ENCODE measurements around the gene YPEL3. TPM values are rescaled to one million over a fixed set of nuclear protein-coding genes. Genes with fewer than 3 reads are reported as not detected.

Gene YPEL3
- total RNA-seq, 1 experiment from 2014 or later: 8.8 TPM

- H3K4me1 Mint-ChIP-seq (ENCODE audit: insufficient read depth, unreplicated experiment): peaks cover 28% of the 10 kb centered on the region
Observed at GRCh38 chr16:30054451-30054850, 41.6 kb downstream of the YPEL3 start.

GRCh38 chr16:30053376-30054015 is 42.5 kb downstream of the YPEL3 start:
- DNase-seq (ENCODE audit: unreplicated experiment): peak; percentile 24
- Mint-ChIP-seq H3K27ac (ENCODE audit: low read depth, unreplicated experiment) (peak overlapping the region; percentile 50), H3K4me3 (ENCODE audit: unreplicated experiment) (peak overlapping the region; percentile 77), H3K27me3 (ENCODE audit: insufficient read depth, unreplicated experiment) (no peaks in the 10 kb centered on the region), H3K9me3 (ENCODE audit: unreplicated experiment) (no peaks in the 10 kb centered on the region), H3K4me1 (ENCODE audit: insufficient read depth, unreplicated experiment) (peaks cover 28% of the 10 kb centered on the region), H3K36me3 (ENCODE audit: insufficient read depth, unreplicated experiment) (no peaks in the 10 kb centered on the region)
- BruUV-seq (replicated peaks): no TSS peak
- ChIA-PET CTCF (interaction anchor here (0.6 to 1.2 kb wide), 8 partner anchors 12 to 394 kb away, joined by 3 to 7 read pairs (median 3); no protein-coding TSS in a partner anchor), POLR2A (interaction anchor here (0.7 to 6.5 kb wide), 5 partner anchors 11 to 130 kb away, joined by 3 to 173 read pairs (median 4); partner anchors contain the start of genes ALDOA and CORO1A)
- TF ChIP-seq, protein P1, sequence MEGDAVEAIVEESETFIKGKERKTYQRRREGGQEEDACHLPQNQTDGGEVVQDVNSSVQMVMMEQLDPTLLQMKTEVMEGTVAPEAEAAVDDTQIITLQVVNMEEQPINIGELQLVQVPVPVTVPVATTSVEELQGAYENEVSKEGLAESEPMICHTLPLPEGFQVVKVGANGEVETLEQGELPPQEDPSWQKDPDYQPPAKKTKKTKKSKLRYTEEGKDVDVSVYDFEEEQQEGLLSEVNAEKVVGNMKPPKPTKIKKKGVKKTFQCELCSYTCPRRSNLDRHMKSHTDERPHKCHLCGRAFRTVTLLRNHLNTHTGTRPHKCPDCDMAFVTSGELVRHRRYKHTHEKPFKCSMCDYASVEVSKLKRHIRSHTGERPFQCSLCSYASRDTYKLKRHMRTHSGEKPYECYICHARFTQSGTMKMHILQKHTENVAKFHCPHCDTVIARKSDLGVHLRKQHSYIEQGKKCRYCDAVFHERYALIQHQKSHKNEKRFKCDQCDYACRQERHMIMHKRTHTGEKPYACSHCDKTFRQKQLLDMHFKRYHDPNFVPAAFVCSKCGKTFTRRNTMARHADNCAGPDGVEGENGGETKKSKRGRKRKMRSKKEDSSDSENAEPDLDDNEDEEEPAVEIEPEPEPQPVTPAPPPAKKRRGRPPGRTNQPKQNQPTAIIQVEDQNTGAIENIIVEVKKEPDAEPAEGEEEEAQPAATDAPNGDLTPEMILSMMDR (IDR thresholded peaks at IDR 0.05; ENCODE audit: unreplicated experiment): no peak
- intact Hi-C loops (cut with micrococcal nuclease): loop anchor here (1.0 kb wide), 1 partner anchor 12 kb away; the partner anchor contains the start of gene ALDOA

More at GRCh38 chr16:30054451-30054850, 41.6 kb downstream of the YPEL3 start:
- TF ChIP-seq, protein P1 (IDR thresholded peaks at IDR 0.05; ENCODE audit: unreplicated experiment): no peak
- Mint-ChIP-seq H3K36me3 (ENCODE audit: insufficient read depth, unreplicated experiment) (no peaks in the 10 kb centered on the region), H3K9me3 (ENCODE audit: unreplicated experiment) (no peaks in the 10 kb centered on the region), H3K4me3 (ENCODE audit: unreplicated experiment) (peak overlapping the region; percentile 13), H3K27ac (ENCODE audit: low read depth, unreplicated experiment) (no peak overlapping the region), H3K27me3 (ENCODE audit: insufficient read depth, unreplicated experiment) (no peaks in the 10 kb centered on the region)
- no TSS peak for BruUV-seq (replicated peaks)
- ChIA-PET POLR2A (interaction anchor here (0.5 to 6.5 kb wide), 5 partner anchors 11 to 317 kb away, joined by 3 to 173 read pairs (median 3); partner anchors contain the start of genes ALDOA and TMEM219), CTCF (interaction anchor here (0.7 to 1.3 kb wide), 5 partner anchors 9 to 395 kb away, joined by 3 to 7 read pairs (median 3); no protein-coding TSS in a partner anchor)
- intact Hi-C loops (cut with micrococcal nuclease): no loop called here
- DNase-seq (ENCODE audit: unreplicated experiment): no peak

DNA sequence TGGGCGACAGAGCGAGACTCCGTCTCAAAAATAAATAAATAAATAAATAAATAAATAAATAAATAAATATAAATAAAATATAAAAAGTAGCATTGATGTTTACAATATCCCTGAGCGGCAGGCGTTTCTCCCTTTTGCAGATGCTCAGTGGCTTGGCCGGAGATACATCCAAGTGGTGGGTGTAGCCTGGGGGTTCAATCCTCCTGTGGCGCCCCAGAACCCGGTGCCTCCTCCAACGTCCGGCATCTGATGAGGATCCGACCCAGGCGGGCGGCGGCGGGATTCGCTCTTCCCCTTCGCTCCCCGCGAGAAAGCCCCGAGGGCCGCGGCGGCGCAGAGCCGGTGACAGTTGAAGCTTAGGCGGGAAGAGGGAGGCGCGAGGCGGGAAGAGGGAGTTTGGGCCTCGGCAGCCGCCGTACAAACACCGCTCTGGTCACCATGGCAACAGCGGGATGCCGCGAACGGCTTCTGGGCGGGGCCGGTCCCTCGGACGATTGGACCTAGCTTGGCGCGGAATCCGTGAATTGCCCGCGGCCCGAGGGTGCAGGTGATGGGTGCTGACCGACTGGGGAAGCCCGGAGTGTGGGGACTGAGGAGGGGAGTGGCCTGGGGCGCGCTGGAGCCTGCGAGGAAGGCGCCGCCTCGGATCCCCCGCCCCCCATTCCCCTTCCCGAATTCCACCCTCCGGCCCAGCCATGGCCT is 43.2 kb downstream of the YPEL3 start:
- Mint-ChIP-seq H3K4me3 (ENCODE audit: unreplicated experiment) (peak overlapping the region; percentile 77), H3K36me3 (ENCODE audit: insufficient read depth, unreplicated experiment) (no peaks in the 10 kb centered on the region), H3K4me1 (ENCODE audit: insufficient read depth, unreplicated experiment) (peaks cover 28% of the 10 kb centered on the region), H3K9me3 (ENCODE audit: unreplicated experiment) (no peaks in the 10 kb centered on the region), H3K27me3 (ENCODE audit: insufficient read depth, unreplicated experiment) (no peaks in the 10 kb centered on the region), H3K27ac (ENCODE audit: low read depth, unreplicated experiment) (peak overlapping the region; percentile 50)
- intact Hi-C loops (cut with micrococcal nuclease): loop anchor here (1.0 kb wide), 1 partner anchor 12 kb away; the partner anchor contains the start of gene ALDOA
- BruUV-seq (replicated peaks): no TSS peak
- TF ChIP-seq, protein P1 (IDR thresholded peaks at IDR 0.05; ENCODE audit: unreplicated experiment): no peak
- peak; percentile 92 for DNase-seq (ENCODE audit: unreplicated experiment)
- ChIA-PET CTCF (interaction anchor here (0.6 to 1.2 kb wide), 5 partner anchors 11 to 236 kb away, joined by 3 to 7 read pairs (median 4); no protein-coding TSS in a partner anchor), POLR2A (interaction anchor here (0.6 to 6.5 kb wide), 7 partner anchors 10 to 606 kb away, joined by 3 to 173 read pairs (median 4); partner anchors contain the start of genes ALDOA and CORO1A)

DNA sequence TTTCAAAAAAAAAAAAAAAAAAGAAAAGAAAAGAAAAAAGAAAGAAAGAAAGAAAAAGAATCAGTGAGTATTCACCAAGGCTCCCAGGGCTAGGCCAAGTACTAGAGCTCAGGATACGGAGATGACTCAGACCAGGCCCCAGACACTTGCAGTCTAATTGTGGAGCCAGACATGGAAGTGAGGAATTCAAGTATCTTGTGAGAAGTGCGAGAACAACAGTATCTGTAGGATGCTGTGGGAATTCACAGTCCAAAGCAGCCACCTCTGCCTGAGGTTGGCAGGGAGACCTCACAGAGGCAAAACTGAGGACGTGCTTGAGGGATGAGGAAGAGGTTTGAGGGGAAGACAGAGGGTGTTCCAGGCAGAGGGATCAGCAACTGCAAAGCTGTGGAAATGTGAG is 44.5 kb downstream of the YPEL3 start:
- intact Hi-C loops (cut with micrococcal nuclease): no loop called here
- CTCF ChIA-PET: interaction anchor here (1.0 kb wide), 1 partner anchor 19 kb away, joined by 5 read pairs; the partner anchor contains the start of gene TLCD3B
- peak overlapping the region; percentile 54 for H3K4me3 Mint-ChIP-seq (ENCODE audit: unreplicated experiment)
- no peak for DNase-seq (ENCODE audit: unreplicated experiment)
- TF ChIP-seq, protein P1 (IDR thresholded peaks at IDR 0.05; ENCODE audit: unreplicated experiment): no peak
- no peak overlapping the region for H3K27ac Mint-ChIP-seq (ENCODE audit: low read depth, unreplicated experiment)
- H3K27me3 Mint-ChIP-seq (ENCODE audit: insufficient read depth, unreplicated experiment): no peaks in the 10 kb centered on the region
- BruUV-seq (replicated peaks): no TSS peak
- no peaks in the 10 kb centered on the region for H3K9me3 Mint-ChIP-seq (ENCODE audit: unreplicated experiment)
- peaks cover 28% of the 10 kb centered on the region for H3K4me1 Mint-ChIP-seq (ENCODE audit: insufficient read depth, unreplicated experiment)
- POLR2A ChIA-PET: interaction anchor here (1.1 kb wide), 1 partner anchor 16 kb away, joined by 3 read pairs; no protein-coding TSS in a partner anchor
- no peaks in the 10 kb centered on the region for H3K36me3 Mint-ChIP-seq (ENCODE audit: insufficient read depth, unreplicated experiment)

Data from MCF 10A (cell line).